Measurements from ENCODE around the gene FAM3A. TPM values are rescaled to one million over a fixed set of nuclear protein-coding genes. Genes with fewer than 3 reads are reported as not detected.

Gene FAM3A
- total and polyA plus RNA-seq, 9 of the 15 experiments (the other 6 are each of a cell fraction or from before 2014, with no cell fraction given) = 0.75 to 70.6 (median 27.0) TPM

GRCh38 chrX:154547245-154548027 is 31.4 kb upstream of the FAM3A start, which contains the start of gene IKBKG (continued):
- TF ChIP-seq DLX4 (CRISPR knock-in tag; IDR thresholded peaks at IDR 0.05) (no peak), POLR2AphosphoS5 (IDR thresholded peaks at IDR 0.05; ENCODE audit: control insufficient read depth, insufficient read depth, low read depth, low read length) (peak; percentile 61), ARNT (IDR thresholded peaks at IDR 0.05) (no peak), CHD2 (IDR thresholded peaks at IDR 0.05; ENCODE audit: low read depth, low read length) (peak; percentile 84), GABPB2 (CRISPR knock-in tag; conservative IDR thresholded peaks at IDR 0.05) (no peak), ZSCAN29 (IDR thresholded peaks at IDR 0.05) (no peak), SP1 (CRISPR knock-in tag; IDR thresholded peaks at IDR 0.05) (peak; percentile 90), ZKSCAN3 (CRISPR knock-in tag; IDR thresholded peaks at IDR 0.05) (no peak), THRAP3 (IDR thresholded peaks at IDR 0.05; ENCODE audit: borderline replicate concordance) (no peak), MEF2D (tag; conservative IDR thresholded peaks at IDR 0.05; ENCODE audit: low read depth) (no peak), POLR2B (IDR thresholded peaks at IDR 0.05; ENCODE audit: low read depth, partially characterized antibody) (peak; percentile 33), POLR2AphosphoS2 (IDR thresholded peaks at IDR 0.05; ENCODE audit: low read length) (peak; percentile 22; the same call in 1 of the 2 replicates), HDAC6 (IDR thresholded peaks at IDR 0.05; ENCODE audit: low read depth, low read length) (no peak), ZNF639 (CRISPR knock-in tag; conservative IDR thresholded peaks at IDR 0.05 in 1 of 2, IDR thresholded peaks at IDR 0.05 in 1 of 2) (peak in 1 of 2 experiments; percentile 89; a peak in 2 of 4 replicates), RBM22 (IDR thresholded peaks at IDR 0.05; ENCODE audit: low read depth, low read length, poor library complexity, severe bottlenecking) (no peak), RB1 (IDR thresholded peaks at IDR 0.05; ENCODE audit: low read depth) (0 out of 2 replicates have a peak, but pooled peaks have one; percentile 16), ARID4B (CRISPR knock-in tag; IDR thresholded peaks at IDR 0.05) (peak; percentile 48; the same call in 1 of the 2 replicates), POLR2H (tag; IDR thresholded peaks at IDR 0.05; ENCODE audit: low read depth) (no peak; the same call in 1 of the 2 replicates), KDM2B (CRISPR knock-in tag; IDR thresholded peaks at IDR 0.05) (no peak), MTA2 (IDR thresholded peaks at IDR 0.05; ENCODE audit: low read depth) (peak; percentile 52; the same call in 1 of the 2 replicates), LCOR (CRISPR knock-in tag; IDR thresholded peaks at IDR 0.05) (peak; percentile 59; the same call in 1 of the 2 replicates), RUNX1 (IDR thresholded peaks at IDR 0.05; ENCODE audit: low read depth) (no peak), ZFP36 (IDR thresholded peaks at IDR 0.05; ENCODE audit: low read depth, low read length, partially characterized antibody) (no peak)
